ENCODE results near the gene CYP4X1. TPM values are rescaled to one million over a fixed set of nuclear protein-coding genes. Genes with fewer than 3 reads are reported as not detected.
"Not testable (repeated sequence)": the region's sequence is repeated elsewhere in the genome, so short reads cannot be mapped to it uniquely, and the experiment has no call there.

CYP4X1 gene
- total and polyA plus RNA-seq, 2 donors from 2014 or later = 4.8 to 5.6 TPM

GRCh38 chr1:46983830-46984586 lies 39.5 kb upstream of the CYP4X1 start:
- no peak for TF ChIP-seq CTCF (IDR thresholded peaks at IDR 0.05; ENCODE audit: borderline replicate concordance, extremely low read depth, insufficient read depth)
- intact Hi-C loops (cut with DNase I) = no loop called here
- H3K27ac ChIP-seq (ENCODE audit: low read depth in 2 of 2, low read length in 2 of 2) = no peak overlapping the region
- no peaks in the 10 kb centered on the region for H3K36me3 ChIP-seq (ENCODE audit: control insufficient read depth in 2 of 3, insufficient read depth in 3 of 3, low read length in 3 of 3)
- H3K27me3 ChIP-seq (ENCODE audit: control insufficient read depth, insufficient read depth, low read length) = no peaks in the 10 kb centered on the region
- H3K9me3 ChIP-seq (ENCODE audit: control insufficient read depth in 2 of 3, insufficient read depth in 1 of 3, low read length in 3 of 3) = no peaks in the 10 kb centered on the region
- no peaks in the 10 kb centered on the region for H3K4me1 ChIP-seq (ENCODE audit: control insufficient read depth in 2 of 3, insufficient read depth in 2 of 3, low read depth in 1 of 3, low read length in 3 of 3)
- H3K4me3 ChIP-seq (ENCODE audit: low read length in 3 of 3) = no peak overlapping the region
- H3K9ac ChIP-seq (ENCODE audit: low read length in 3 of 3) = no peak overlapping the region
- DNase-seq = peak in 2 of 5 donors; percentile 7 to 10
- no peak for FAIRE-seq

GRCh38 chr1:46990541-46990940 lies 32.9 kb upstream of the CYP4X1 start:
- H3K4me3 ChIP-seq (ENCODE audit: low read length in 3 of 3); H3K9me3 ChIP-seq (ENCODE audit: control insufficient read depth in 2 of 3, insufficient read depth in 1 of 3, low read length in 3 of 3); H3K36me3 ChIP-seq (ENCODE audit: control insufficient read depth in 2 of 3, insufficient read depth in 3 of 3, low read length in 3 of 3); intact Hi-C loops (cut with DNase I); H3K27me3 ChIP-seq (ENCODE audit: control insufficient read depth, insufficient read depth, low read length); DNase-seq; H3K9ac ChIP-seq (ENCODE audit: low read length in 3 of 3); H3K27ac ChIP-seq (ENCODE audit: low read depth in 2 of 2, low read length in 2 of 2); FAIRE-seq; H3K4me1 ChIP-seq (ENCODE audit: control insufficient read depth in 2 of 3, insufficient read depth in 2 of 3, low read depth in 1 of 3, low read length in 3 of 3): not testable (repeated sequence)

GRCh38 chr1:46991083-46991923 lies 32.2 kb upstream of the CYP4X1 start:
- DNase-seq (peak in 3 of 5 donors; percentile 52 to 92 (median 88)), FAIRE-seq (no peak)
- Histone ChIP-seq H3K27me3 (ENCODE audit: control insufficient read depth, insufficient read depth, low read length) (no peaks in the 10 kb centered on the region), H3K4me1 (ENCODE audit: control insufficient read depth in 2 of 3, insufficient read depth in 2 of 3, low read depth in 1 of 3, low read length in 3 of 3) (no peaks in the 10 kb centered on the region), H3K27ac (ENCODE audit: low read depth in 2 of 2, low read length in 2 of 2) (no peak overlapping the region), H3K36me3 (ENCODE audit: control insufficient read depth in 2 of 3, insufficient read depth in 3 of 3, low read length in 3 of 3) (no peaks in the 10 kb centered on the region), H3K4me3 (ENCODE audit: low read length in 3 of 3) (no peak overlapping the region), H3K9me3 (ENCODE audit: control insufficient read depth in 2 of 3, insufficient read depth in 1 of 3, low read length in 3 of 3) (no peaks in the 10 kb centered on the region), H3K9ac (ENCODE audit: low read length in 3 of 3) (no peak overlapping the region)
- intact Hi-C loops (cut with DNase I) = no loop called here
- TF ChIP-seq CTCF (IDR thresholded peaks at IDR 0.05; ENCODE audit: borderline replicate concordance, extremely low read depth, insufficient read depth) = peak; percentile 51

- Histone ChIP-seq H3K9ac (ENCODE audit: low read length in 3 of 3) (no peak overlapping the region), H3K4me3 (ENCODE audit: low read length in 3 of 3) (no peak overlapping the region), H3K9me3 (ENCODE audit: control insufficient read depth in 2 of 3, insufficient read depth in 1 of 3, low read length in 3 of 3) (no peaks in the 10 kb centered on the region), H3K27ac (ENCODE audit: low read depth in 2 of 2, low read length in 2 of 2) (no peak overlapping the region), H3K27me3 (ENCODE audit: control insufficient read depth, insufficient read depth, low read length) (no peaks in the 10 kb centered on the region), H3K4me1 (ENCODE audit: control insufficient read depth in 2 of 3, insufficient read depth in 2 of 3, low read depth in 1 of 3, low read length in 3 of 3) (no peaks in the 10 kb centered on the region), H3K36me3 (ENCODE audit: control insufficient read depth in 2 of 3, insufficient read depth in 3 of 3, low read length in 3 of 3) (no peaks in the 10 kb centered on the region)
- intact Hi-C loops (cut with DNase I) = no loop called here
- TF ChIP-seq CTCF (IDR thresholded peaks at IDR 0.05; ENCODE audit: borderline replicate concordance, extremely low read depth, insufficient read depth) = no peak
- FAIRE-seq (no peak), DNase-seq (no peak)
Measured at GRCh38 chr1:46996659-46997281, 26.7 kb upstream of the CYP4X1 start.
